Chondrocyte (in vitro differentiated cells): ENCODE results near the gene DNAH6. TPM values are rescaled to one million over a fixed set of nuclear protein-coding genes. Genes with fewer than 3 reads are reported as not detected.

Source experiments
- DNase-seq: peaks from one replicate; pipeline ENCODE4 v3.0.0; 2021; ENCODE audit warnings: mixed read lengths, low spot score
- H3K27ac Mint-ChIP-seq: one replicate; pipeline ENCODE4 v1.8.0; 2021; ENCODE audit warnings: mild to moderate bottlenecking, moderate library complexity, mixed read lengths; ENCODE audit not compliant: unreplicated experiment
- H3K27me3 Mint-ChIP-seq: 2 replicates; pipeline ENCODE4 v1.8.0; 2021; ENCODE audit warnings: low read depth, mixed read lengths
- H3K36me3 Mint-ChIP-seq: 2 replicates; pipeline ENCODE4 v1.8.0; 2021; ENCODE audit warnings: low read depth, mixed read lengths
- H3K4me1 Mint-ChIP-seq: 2 replicates; pipeline ENCODE4 v1.8.0; 2021; ENCODE audit warnings: low read depth, mild to moderate bottlenecking, mixed read lengths
- H3K4me3 Mint-ChIP-seq: one replicate; pipeline ENCODE4 v1.8.0; 2021; ENCODE audit warnings: mild to moderate bottlenecking, moderate library complexity, mixed read lengths; ENCODE audit not compliant: unreplicated experiment
- H3K9me3 Mint-ChIP-seq: 2 replicates; pipeline ENCODE4 v1.8.0; 2021; ENCODE audit warnings: low read depth, mixed read lengths
- total RNA-seq: library from RNA; stranded (reverse); gene quantifications from 3 replicates; pipeline ENCODE4 v1.2.1, GENCODE V29; 2021
- TF ChIP-seq, protein P1 (sequence below): fragments of 200-600 bp; sonication (generic); IDR thresholded peaks from 2 replicates; pipeline ENCODE4 v1.5.0; 2021; ENCODE audit warnings: antibody characterized with exemption, mild to moderate bottlenecking, moderate library complexity

The DNAH6 gene
- total RNA-seq, 1 donor from 2014 or later = not detected

DNA sequence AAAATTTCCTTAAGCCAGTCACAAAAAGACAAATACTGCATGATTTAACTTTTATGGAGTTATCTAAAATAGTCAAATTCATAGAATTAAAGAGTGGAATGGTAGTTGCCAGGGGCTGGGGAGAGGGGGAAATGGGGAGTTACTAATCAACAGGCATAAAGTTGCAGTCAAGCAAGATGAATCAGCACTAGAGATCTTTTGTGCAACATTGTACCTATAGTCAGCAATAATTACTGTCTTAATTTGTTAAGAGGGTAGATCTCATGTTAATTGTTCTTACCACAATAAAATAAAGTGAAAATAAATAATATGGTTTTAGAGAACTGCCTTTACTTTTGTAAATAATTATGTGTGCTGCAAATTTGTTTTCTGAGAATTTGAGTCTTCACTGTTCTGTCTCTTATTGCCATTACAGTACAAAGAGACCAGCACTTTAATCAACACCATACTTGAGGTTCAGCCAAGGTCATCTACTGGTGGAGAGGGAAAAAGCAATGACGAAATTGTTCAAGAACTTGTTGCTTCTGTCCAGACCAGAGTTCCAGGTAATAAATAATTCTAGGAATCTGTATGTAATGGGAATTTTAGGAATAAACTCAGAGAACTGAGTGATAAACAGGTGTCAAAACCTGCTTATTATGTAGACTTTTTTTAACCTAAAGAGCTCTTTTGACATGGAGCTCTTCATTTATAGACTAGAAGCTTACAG, 289.1 kb downstream of the DNAH6 start:
- Mint-ChIP-seq H3K4me3 (no peak overlapping the region), H3K36me3 (no peaks in the 10 kb centered on the region), H3K27ac (no peak overlapping the region), H3K27me3 (peaks cover 21% of the 10 kb centered on the region), H3K9me3 (peaks cover 12% of the 10 kb centered on the region), H3K4me1 (peaks cover 15% of the 10 kb centered on the region)
- no peak for DNase-seq
- TF ChIP-seq, protein P1, sequence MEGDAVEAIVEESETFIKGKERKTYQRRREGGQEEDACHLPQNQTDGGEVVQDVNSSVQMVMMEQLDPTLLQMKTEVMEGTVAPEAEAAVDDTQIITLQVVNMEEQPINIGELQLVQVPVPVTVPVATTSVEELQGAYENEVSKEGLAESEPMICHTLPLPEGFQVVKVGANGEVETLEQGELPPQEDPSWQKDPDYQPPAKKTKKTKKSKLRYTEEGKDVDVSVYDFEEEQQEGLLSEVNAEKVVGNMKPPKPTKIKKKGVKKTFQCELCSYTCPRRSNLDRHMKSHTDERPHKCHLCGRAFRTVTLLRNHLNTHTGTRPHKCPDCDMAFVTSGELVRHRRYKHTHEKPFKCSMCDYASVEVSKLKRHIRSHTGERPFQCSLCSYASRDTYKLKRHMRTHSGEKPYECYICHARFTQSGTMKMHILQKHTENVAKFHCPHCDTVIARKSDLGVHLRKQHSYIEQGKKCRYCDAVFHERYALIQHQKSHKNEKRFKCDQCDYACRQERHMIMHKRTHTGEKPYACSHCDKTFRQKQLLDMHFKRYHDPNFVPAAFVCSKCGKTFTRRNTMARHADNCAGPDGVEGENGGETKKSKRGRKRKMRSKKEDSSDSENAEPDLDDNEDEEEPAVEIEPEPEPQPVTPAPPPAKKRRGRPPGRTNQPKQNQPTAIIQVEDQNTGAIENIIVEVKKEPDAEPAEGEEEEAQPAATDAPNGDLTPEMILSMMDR = no peak

DNA sequence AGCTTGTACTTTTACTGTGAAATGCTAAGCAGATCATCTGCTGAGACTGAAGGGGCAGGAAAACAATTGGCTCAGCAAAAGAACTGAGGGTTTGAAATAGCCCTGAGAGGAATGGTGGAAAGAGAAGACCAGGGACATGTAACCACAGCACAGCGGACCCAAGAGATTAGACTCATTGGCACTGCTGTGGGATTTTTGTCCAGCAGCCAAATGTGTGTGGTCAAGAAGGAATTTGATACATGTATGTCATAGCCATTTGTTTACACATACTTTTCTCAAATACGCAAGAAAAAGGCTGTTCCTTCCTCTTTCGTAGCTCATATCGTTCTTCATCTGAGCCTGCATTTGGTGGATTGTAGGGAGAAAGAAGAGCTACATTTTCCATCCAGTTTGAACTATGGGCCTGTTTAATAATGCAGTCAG, 290.8 kb downstream of the DNAH6 start:
- peak overlapping the region; percentile 32 for H3K27ac Mint-ChIP-seq
- TF ChIP-seq, protein P1 = no peak
- peaks cover 15% of the 10 kb centered on the region for H3K4me1 Mint-ChIP-seq
- H3K36me3 Mint-ChIP-seq = no peaks in the 10 kb centered on the region
- no peak overlapping the region for H3K4me3 Mint-ChIP-seq
- no peak for DNase-seq
- peaks cover 9% of the 10 kb centered on the region for H3K9me3 Mint-ChIP-seq
- H3K27me3 Mint-ChIP-seq = peaks cover 26% of the 10 kb centered on the region

DNA sequence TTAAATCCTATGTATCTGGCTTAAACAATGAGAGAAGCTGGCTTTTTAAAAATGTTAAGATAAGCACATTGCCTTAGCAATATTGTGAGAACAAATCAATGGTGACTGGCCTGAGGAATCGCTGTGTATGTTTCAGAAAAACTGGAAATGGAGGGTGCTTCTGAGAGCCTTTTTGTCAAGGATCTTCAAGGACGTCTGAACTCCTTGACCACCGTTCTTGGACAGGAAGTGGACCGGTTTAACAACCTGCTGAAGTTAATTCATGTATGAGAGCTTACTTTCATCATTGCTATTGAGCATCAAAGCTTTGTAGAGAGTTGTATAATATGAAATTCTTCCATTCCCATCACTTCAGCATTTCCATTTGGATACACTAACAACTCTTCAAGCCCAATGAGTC, 292.0 kb downstream of the DNAH6 start:
- Mint-ChIP-seq H3K9me3 (no peaks in the 10 kb centered on the region), H3K27ac (no peak overlapping the region), H3K4me1 (peaks cover 15% of the 10 kb centered on the region), H3K27me3 (peaks cover 24% of the 10 kb centered on the region), H3K4me3 (no peak overlapping the region), H3K36me3 (no peaks in the 10 kb centered on the region)
- DNase-seq = no peak
- TF ChIP-seq, protein P1 = no peak

DNA sequence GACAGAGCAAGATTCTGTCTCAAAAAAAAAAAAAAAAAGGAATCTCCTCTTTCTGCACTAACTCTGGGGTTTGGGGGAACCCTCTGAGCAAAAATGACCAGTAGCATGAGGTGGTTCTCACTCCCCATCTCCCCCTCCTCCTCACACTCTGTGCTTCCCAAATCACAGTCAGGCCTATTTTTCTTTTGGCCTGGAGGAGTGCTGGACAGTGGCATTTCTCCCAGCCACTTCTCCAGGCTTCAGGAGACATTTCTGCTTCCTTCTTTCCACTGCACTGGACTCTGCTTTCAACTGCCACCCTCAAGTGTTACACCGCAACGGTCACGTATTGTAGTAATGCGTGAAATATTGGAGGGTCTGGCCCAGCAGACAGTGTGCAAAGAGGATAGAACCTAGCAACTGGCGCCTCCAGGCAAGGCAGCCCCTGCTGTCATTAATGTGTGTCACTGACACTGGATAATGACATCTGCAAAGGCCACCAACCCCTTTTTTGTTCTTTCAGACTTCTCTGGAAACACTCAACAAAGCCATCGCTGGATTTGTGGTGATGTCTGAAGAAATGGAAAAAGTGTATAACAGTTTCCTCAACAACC, 295.6 kb downstream of the DNAH6 start:
- no peak for DNase-seq
- no peaks in the 10 kb centered on the region for H3K36me3 Mint-ChIP-seq

DNA sequence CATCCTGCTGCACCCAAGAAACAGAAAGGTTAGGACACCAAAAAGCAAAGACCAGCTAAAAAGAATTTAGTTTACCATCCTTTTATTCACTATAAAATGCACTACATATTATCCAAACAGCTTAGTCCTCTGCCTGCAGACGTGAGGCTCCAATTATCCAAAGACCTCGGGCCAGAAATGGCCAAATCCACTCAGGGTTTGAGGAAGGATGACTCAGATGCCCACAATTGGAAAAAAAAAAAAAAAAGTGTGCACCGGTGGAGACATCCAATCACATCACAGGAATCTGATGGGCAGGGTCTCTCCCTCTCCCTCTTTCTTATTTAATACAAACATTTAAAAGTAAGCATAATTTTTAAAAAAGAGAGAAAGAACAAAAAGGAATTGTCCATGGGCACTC, 298.8 kb downstream of the DNAH6 start:
- H3K9me3 Mint-ChIP-seq = no peaks in the 10 kb centered on the region
- peaks cover 35% of the 10 kb centered on the region for H3K27me3 Mint-ChIP-seq
- TF ChIP-seq, protein P1 = no peak
- no peaks in the 10 kb centered on the region for H3K36me3 Mint-ChIP-seq
- no peaks in the 10 kb centered on the region for H3K4me1 Mint-ChIP-seq
- H3K4me3 Mint-ChIP-seq = no peak overlapping the region
- no peak for DNase-seq
- no peak overlapping the region for H3K27ac Mint-ChIP-seq

More for the DNA sequence above, 295.6 kb downstream of the DNAH6 start:
- no peak overlapping the region for H3K4me3 Mint-ChIP-seq
- peaks cover 10% of the 10 kb centered on the region for H3K4me1 Mint-ChIP-seq
- peaks cover 36% of the 10 kb centered on the region for H3K27me3 Mint-ChIP-seq
- no peak overlapping the region for H3K27ac Mint-ChIP-seq
- H3K9me3 Mint-ChIP-seq = no peaks in the 10 kb centered on the region
- TF ChIP-seq, protein P1 = no peak
